Measurements from ENCODE around the gene GABRG2. TPM values are rescaled to one million over a fixed set of nuclear protein-coding genes. Genes with fewer than 3 reads are reported as not detected.

Gene GABRG2
- total RNA-seq, 1 donor: under 0.01 TPM

DNA sequence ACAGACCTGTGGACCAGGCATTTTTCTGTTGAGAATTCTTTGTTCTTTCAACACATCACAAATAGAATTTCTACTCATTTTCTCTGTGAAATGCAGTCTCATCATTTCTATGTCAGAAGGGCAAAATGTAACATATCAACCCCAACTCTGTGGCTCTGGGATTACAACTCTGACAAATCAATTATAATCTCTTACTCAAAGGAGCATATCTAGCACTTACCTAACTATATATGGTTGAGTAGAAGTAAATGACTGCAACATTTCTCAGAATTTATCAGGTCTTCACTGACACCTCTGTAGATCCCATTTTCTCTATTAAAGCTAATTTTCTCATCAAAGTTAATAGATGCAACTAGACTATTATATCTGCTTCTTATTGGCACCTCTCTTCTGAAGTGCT, 64.8 kb downstream of the GABRG2 start:
- no peaks in the 10 kb centered on the region for H3K9me3 ChIP-seq (ENCODE audit: low read depth, low read length)
- no peak overlapping the region for H3K4me3 ChIP-seq (ENCODE audit: low read length)
- no peaks in the 10 kb centered on the region for H3K27me3 ChIP-seq (ENCODE audit: insufficient read depth, low read length)
- H3K4me1 ChIP-seq (ENCODE audit: insufficient read depth, low read length): no peaks in the 10 kb centered on the region

DNA sequence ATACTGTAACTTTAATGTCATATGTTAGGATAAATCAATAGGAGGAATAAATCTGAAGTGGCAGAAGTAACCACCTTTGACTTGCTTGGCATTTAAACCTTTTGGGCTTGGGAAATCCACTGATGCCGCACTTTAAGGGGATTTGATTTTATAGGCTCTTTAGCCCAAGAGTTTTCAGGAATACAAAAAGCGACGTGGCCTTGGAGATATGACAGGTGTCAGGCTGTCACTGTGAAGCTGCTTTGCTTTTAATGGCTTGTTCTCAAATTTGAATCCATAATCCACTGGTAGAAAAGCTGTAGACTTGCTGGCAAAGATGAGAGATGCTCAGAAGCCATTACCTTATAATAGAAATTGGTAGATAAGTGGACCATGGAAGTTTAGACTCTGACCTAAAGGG, 71.6 kb downstream of the GABRG2 start:
- Histone ChIP-seq H3K9me3 (ENCODE audit: low read depth, low read length) (no peaks in the 10 kb centered on the region), H3K27me3 (ENCODE audit: insufficient read depth, low read length) (no peaks in the 10 kb centered on the region), H3K4me1 (ENCODE audit: insufficient read depth, low read length) (no peaks in the 10 kb centered on the region), H3K4me3 (ENCODE audit: low read length) (no peak overlapping the region)

DNA sequence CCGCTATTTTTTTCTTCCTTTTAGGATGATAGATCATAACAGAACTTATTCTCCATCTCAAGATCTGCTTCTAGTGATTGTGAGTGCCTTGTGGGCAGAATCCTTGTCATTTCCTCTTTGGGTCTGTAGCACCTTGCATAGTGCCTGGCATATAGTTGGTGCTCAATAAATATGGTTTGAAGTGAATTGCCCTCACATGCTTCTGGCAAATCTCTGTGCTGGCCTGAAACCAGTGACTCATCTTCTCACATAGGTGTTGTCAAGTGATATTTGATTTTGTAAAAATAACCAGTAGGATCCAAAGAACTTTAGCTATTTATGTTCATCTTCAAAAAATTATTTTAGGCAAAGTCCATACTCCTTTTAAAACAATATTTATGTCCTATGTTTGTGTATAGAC, 86.7 kb downstream of the GABRG2 start:
- no peak overlapping the region for H3K4me3 ChIP-seq (ENCODE audit: low read length)
- no peaks in the 10 kb centered on the region for H3K27me3 ChIP-seq (ENCODE audit: insufficient read depth, low read length)
- no peaks in the 10 kb centered on the region for H3K9me3 ChIP-seq (ENCODE audit: low read depth, low read length)
- H3K4me1 ChIP-seq (ENCODE audit: insufficient read depth, low read length): no peaks in the 10 kb centered on the region

DNA sequence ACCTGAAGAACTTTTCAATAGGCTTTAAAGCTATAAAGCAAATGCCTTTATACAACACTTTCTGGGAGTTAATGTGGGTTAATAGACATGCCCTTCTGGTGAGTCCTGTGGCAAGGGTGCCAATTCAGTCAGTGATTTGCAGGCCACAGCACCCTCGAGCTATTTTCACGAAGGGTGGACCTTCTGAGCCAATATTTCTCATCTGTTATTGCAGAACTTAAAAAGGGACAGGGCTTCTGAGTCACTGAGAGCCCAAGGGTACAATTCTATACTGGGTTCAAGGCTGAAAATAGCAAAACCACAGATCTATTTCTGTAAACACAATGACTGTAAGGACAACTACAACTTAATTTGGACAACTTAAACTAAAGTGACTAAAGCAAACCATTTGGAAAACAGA, 92.8 kb downstream of the GABRG2 start:
- Histone ChIP-seq H3K4me1 (ENCODE audit: insufficient read depth, low read length) (no peaks in the 10 kb centered on the region), H3K9me3 (ENCODE audit: low read depth, low read length) (no peaks in the 10 kb centered on the region), H3K27me3 (ENCODE audit: insufficient read depth, low read length) (no peaks in the 10 kb centered on the region), H3K4me3 (ENCODE audit: low read length) (no peak overlapping the region)

DNA sequence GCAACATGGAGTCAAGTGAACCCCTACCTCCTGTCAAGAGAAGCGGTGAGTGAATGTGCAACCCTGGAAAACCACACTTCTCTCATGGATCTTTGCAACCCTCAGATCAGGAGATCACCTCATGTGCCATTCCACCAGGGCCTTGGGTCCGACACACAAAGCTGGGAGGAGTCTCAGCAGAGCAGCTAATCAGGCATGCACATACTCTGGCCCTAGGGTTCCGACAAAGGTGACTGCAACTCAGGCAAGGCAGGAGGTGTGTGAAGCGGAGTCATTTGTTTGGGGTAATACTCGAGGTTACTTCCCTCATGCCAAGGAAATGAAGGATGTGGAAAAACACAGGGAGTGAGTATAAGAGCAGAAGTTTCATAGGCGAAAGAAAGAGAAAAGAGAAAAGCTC, 96.1 kb downstream of the GABRG2 start:
- Histone ChIP-seq H3K9me3 (ENCODE audit: low read depth, low read length) (no peaks in the 10 kb centered on the region), H3K4me3 (ENCODE audit: low read length) (no peak overlapping the region), H3K4me1 (ENCODE audit: insufficient read depth, low read length) (no peaks in the 10 kb centered on the region), H3K27me3 (ENCODE audit: insufficient read depth, low read length) (no peaks in the 10 kb centered on the region)

DNA sequence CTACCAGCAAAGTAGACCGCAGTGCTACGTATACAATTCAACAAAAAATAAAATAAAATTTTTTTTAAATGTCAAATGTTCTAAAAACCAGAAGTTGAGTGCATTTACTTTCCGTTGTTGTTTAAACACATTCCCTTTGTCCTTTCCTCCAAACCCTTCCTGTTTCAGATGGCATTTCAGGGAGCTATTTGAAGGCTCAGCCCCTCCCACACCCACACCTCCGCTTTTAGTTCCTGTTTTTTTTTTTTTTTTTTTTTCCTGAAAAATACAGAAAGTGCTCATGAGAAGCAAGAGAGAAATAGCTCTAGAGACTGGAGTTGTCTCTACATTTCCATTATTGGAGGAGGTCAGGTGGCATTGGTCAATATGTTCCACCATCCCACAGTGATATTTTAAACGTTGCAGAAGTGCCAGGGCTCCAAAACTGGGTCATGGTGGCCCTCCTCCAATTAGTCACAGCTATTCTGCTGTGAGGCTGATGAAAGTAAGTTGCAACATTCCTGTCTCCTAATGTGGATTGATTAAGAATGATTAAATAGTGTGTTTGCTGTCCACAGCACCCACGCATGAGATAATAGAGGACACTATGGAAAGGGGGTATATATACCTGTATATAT, 106.9 kb downstream of the GABRG2 start:
- Histone ChIP-seq H3K27me3 (ENCODE audit: insufficient read depth, low read length) (no peaks in the 10 kb centered on the region), H3K4me1 (ENCODE audit: insufficient read depth, low read length) (no peaks in the 10 kb centered on the region), H3K9me3 (ENCODE audit: low read depth, low read length) (no peaks in the 10 kb centered on the region), H3K4me3 (ENCODE audit: low read length) (no peak overlapping the region)

DNA sequence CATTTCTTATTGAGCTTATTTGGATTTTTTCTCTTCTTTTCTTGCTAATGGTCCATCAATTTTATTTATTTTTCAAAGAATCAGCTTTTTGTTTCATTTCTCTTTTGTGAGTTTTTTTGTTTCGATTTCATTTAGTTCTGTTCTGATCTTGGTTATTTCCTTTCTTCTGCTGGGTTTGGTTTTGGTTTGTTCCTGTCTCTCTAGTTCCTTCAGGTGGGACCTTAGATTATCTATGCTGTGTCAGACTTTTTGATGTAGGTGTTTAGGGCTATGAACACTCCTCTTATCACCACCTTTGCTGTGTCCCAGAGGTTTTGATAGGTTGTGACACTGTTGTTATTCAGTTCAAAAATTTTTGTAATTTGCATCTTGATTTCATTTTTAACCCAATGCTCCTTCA, 119.8 kb downstream of the GABRG2 start:
- Histone ChIP-seq H3K4me1 (ENCODE audit: insufficient read depth, low read length) (no peaks in the 10 kb centered on the region), H3K27me3 (ENCODE audit: insufficient read depth, low read length) (no peaks in the 10 kb centered on the region), H3K9me3 (ENCODE audit: low read depth, low read length) (no peaks in the 10 kb centered on the region), H3K4me3 (ENCODE audit: low read length) (no peak overlapping the region)

DNA sequence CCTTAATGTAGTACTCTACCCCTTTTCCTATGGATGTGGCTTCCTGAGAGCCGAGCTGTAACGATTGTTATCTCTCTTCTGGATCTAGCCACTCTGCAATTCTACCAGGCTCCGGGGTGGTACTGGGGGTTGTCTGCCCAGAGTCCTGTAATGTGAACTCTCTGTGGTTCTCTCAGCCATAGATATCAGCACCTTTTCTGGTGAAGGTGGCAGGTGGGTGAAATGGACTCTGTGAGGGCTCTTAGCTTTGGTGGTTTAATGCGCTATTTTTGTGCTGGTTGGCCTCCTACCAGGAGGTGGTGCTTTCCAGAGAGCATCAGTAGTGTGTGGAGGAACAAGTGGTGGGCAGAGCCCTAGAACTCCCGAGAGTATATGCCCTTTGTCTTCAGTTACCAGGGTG, 122.1 kb downstream of the GABRG2 start:
- Histone ChIP-seq H3K9me3 (ENCODE audit: low read depth, low read length) (no peaks in the 10 kb centered on the region), H3K4me1 (ENCODE audit: insufficient read depth, low read length) (no peaks in the 10 kb centered on the region), H3K4me3 (ENCODE audit: low read length) (no peak overlapping the region), H3K27me3 (ENCODE audit: insufficient read depth, low read length) (no peaks in the 10 kb centered on the region)

DNA sequence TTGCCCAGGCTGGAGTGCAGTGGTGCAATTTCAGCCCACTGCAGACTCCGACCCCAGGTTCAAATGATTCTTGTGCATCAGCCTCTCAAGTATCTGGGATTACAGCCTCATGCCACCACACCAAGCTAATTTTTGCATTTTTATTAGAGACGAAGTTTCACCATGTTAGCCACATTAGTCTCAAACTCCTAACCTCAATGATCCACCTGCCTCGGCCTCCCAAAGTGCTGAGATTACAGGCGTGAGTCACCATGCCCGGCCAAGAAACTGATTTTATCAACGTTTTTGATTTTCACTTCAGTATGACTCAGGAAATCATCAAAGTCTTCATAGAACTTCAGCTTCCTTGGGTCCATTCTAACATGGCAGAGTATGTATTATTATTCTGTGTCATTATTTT, 125.4 kb downstream of the GABRG2 start:
- no peaks in the 10 kb centered on the region for H3K4me1 ChIP-seq (ENCODE audit: insufficient read depth, low read length)
- H3K27me3 ChIP-seq (ENCODE audit: insufficient read depth, low read length): no peaks in the 10 kb centered on the region
- H3K4me3 ChIP-seq (ENCODE audit: low read length): no peak overlapping the region
- H3K9me3 ChIP-seq (ENCODE audit: low read depth, low read length): no peaks in the 10 kb centered on the region

DNA sequence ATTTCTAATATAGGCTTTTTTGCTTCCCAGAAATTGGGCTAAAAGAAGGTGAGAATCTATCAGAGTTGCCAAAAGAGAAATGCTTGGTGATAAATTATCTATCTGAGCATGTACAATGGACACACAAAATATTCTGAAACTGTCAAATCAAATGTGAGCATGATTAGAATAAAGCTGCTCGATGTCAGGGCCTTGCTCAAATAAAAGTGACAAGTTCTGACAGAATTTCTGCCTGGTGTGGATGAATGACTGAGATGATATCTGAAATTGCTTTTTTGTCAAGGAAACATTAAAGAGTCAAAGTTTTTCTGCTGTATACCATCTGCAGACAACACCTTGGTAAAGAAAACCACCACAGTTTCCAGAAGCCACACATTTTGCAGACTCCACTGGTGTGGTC, 128.8 kb downstream of the GABRG2 start:
- Histone ChIP-seq H3K4me3 (ENCODE audit: low read length) (no peak overlapping the region), H3K4me1 (ENCODE audit: insufficient read depth, low read length) (no peaks in the 10 kb centered on the region), H3K9me3 (ENCODE audit: low read depth, low read length) (no peaks in the 10 kb centered on the region), H3K27me3 (ENCODE audit: insufficient read depth, low read length) (no peaks in the 10 kb centered on the region)

DNA sequence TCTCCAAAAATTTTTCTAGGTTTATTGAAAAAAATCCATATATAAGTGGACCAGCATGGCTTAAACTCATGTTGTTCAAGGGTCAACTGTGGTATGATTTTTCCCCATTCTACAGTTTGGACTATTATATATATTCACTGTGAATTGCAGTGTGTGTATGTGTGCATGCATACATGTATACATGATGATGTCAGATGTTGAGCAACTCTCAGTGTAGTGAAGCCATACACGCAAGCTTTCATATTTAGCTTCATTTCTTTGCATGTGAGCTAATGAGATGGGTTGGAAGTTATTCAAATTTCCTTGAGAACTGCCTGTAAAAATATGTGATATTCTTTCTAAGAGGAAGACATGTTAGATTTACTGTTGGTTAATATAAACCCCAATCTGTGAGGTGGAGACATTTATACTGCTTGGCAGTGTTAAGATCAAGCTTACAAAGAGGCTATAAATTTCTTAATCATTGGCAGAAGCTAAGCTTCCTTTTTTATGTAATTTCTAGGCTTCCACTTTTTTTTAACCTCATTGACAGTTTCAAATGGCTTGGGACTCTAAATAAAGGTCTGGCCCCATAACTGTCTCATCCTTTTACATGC, 134.8 kb downstream of the GABRG2 start:
- Histone ChIP-seq H3K4me1 (ENCODE audit: insufficient read depth, low read length) (no peaks in the 10 kb centered on the region), H3K9me3 (ENCODE audit: low read depth, low read length) (no peaks in the 10 kb centered on the region), H3K4me3 (ENCODE audit: low read length) (no peak overlapping the region), H3K27me3 (ENCODE audit: insufficient read depth, low read length) (no peaks in the 10 kb centered on the region)

Other genes with a start within 250 kb of the GABRG2 start
- not detected for gene GABRA1, start 219.7 kb upstream of the GABRG2 start, total RNA-seq